GM18520 (cell line): Measurements from ENCODE around the gene ARHGEF4.
"Not testable (repeated sequence)": the region's sequence is repeated elsewhere in the genome, so short reads cannot be mapped to it uniquely, and the experiment has no call there.

Experiments used
- ATAC-seq: cut with Tn5 transposase; IDR thresholded peaks from one replicate; pipeline ENCODE4 v1.9.1; 2021; ENCODE audit not compliant: unreplicated experiment

Gene ARHGEF4

DNA sequence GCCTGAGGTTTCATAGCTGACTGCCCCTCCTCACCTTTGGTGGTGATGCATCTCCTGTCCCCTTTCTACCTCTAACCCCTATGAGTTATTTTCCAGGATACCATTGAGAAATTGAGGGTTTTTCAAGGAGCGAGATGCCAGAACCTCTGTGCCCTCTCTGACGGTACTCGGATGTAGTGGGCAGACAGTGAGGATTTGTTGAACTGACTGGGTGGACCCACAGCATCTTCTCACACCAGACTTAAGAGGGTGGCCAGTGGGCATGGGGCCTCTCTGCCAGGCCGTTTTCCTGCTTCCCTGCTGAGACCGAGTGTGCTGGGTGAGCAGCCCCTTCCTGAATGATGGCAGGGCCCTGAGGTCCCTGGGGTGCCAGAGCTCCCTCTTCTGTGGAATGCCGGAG, 46.3 kb downstream of the ARHGEF4 start:
- ATAC-seq = no peak

DNA sequence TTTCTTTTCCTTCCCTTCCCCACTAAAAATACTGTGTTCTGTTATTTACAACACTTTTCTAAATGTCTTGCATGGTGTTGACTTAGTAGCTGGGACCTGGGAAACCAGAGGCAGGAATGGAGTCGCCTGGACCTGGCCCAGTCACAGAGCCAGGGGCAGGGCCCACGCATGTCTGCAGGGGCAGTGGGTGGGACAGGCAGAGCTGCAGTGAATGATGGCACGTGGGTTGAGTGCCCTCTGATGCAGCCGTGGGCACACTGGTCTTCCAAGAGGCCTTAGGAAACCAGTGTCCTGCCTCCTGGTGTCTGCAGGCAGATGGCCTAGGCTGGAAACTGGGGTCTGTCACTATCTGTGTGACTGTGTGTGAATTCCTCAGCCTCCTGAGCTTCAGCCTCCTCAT, 46.8 kb downstream of the ARHGEF4 start:
- ATAC-seq = no peak

DNA sequence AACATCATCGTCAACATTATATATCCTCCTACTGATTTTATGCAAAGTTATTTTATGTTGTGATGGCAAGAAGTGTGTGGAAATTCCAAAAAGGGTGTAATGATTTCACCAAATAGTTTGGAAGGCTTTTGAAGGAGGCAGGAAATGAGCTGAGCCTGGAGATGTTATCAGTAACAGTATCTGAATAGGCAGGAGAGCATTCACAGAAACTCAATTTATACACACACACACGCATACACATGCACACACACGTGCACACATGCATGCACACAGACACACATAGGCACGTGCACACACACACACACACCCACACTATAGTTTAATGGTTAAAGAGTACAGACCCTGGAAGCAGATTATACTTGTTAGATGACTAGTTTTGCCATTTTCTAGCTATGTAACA, 47.3 kb downstream of the ARHGEF4 start:
- ATAC-seq = no peak

DNA sequence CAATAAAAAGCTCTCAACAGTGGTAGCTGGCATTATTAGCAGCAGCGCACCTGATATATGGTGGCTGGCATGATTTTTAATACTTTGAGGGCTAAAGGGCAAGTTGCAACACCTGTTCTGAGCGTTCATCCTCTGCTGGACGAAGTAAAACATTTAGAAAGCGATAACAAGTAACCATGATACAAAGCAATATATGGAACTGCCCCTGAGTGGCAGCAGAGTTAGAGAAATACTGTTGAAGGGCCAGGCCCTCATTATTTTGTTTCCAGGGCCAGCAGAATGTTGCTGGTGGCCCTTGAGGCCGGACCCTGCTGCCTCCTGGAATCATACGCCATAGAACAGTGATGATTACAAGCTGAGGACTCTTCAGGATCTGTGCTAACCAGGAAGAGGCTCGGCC, 47.8 kb downstream of the ARHGEF4 start:
- ATAC-seq = no peak

DNA sequence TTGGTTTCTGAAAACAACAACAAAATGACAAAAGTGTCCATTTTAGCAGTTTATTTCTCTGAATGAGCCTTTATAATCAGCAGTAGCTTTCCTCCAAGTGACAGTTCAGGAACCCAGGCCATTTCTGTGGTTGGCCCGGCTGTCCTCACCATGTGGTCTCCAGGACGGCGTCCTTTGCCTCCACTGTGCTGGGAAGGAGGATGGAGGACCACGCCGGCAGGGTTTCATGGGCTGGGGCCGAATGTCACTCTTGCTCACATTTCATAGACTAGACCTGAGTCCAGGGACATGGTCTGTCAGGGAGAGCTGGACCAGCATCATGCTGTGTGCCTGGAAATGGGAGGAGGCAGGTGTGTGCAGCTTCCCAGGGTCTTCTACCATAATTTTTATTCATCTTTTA, 50.9 kb downstream of the ARHGEF4 start:
- no peak for ATAC-seq

DNA sequence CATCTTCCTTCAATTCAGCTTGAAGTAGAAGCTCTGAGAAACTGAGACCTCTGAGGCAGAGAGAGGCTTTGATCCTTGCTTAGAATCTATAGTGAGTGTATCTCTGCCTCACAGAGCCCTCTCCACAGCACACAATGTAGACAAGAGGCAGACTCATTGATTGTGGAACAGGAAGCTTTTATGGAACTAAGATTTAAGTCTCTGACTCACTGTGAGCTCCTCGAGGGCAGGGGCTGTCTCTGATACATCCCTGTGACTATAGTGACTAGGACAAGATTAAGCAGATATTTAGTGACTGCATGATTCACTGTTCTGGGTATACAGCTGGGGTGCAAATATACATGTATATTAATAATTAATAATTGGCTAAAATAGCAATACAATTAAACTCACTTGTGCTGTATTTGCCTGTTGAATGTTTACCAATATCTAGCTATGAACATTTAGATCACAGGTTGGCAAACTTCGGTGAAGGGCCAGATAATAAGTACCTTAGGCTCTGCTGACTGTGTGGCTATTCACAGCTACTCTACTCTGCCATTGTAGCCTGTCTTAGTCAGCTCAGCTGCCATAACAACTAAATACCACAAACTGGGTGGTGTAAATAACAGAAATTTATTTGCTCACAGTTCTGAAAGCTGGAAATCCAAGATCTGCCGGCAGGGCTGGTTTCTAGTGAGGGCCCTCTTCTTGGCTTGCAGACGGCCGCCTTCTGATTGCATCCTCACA, 54.4 kb downstream of the ARHGEF4 start:
- no peak for ATAC-seq

DNA sequence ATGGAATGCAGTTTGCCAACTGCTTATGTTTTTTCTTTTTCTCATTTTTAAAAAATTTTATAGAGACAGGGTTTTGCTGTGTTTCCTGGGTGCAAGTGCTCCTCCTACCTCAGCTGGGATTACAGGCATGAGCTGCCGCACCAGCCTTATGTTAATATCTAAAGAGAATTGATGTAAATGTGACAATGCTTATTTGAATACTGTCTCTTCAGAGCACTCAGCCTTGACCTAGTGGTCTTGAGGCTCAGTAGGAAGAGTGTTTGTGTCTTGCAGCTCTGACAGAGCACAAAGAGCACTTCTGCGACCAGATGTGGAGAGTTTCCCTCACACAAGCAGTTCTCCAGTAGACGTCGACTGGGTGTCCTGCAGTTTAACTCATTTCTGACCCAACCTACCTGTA, 55.3 kb downstream of the ARHGEF4 start:
- no peak for ATAC-seq

DNA sequence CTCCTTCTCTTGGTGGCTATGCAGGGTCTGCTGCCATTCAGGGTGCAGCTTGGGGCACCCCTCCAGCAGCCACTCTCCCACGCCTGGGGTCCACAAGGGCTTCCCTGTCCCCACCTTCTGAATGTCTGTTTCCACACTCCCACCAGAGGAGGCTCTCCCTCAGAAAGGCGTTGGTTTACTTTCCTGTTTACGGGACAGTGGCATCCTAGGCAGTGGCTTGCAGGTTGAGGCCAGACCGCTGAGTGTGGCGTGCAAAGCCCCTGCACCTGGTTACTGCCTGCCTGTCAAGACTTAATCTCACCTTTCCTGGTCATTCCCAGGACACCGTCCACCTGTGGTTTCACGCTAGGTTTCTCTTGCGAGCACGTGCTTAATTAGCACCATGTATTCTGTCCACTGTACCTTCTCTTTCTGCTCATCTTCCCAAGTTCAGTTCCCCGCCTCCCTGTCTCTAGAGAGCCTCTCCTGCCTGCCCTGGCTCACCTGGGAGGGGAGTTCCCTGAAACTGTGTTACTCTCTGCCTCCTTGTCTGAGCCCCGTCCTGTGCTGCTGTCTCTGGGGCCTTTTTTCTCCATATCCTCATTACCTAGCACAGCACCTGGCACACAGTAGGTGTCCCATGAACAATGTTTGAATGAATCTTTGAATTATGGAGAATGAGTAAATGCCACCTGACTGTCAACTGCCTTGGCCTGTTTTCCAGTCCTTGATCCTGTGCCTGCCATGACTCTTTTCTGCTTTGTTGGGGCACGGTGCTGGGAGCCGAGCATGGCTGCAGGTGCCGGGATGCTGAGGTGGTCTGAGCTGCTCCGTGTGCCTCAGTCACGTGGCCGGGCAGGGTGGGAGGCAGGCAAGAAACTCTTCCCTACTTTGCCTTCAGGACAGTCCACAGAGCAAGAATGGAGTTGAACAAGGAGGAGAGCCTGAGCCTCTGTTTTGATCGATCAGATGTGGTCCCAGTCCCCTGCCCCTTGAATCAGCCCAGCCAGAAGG, 56.4 kb downstream of the ARHGEF4 start:
- no peak for ATAC-seq

DNA sequence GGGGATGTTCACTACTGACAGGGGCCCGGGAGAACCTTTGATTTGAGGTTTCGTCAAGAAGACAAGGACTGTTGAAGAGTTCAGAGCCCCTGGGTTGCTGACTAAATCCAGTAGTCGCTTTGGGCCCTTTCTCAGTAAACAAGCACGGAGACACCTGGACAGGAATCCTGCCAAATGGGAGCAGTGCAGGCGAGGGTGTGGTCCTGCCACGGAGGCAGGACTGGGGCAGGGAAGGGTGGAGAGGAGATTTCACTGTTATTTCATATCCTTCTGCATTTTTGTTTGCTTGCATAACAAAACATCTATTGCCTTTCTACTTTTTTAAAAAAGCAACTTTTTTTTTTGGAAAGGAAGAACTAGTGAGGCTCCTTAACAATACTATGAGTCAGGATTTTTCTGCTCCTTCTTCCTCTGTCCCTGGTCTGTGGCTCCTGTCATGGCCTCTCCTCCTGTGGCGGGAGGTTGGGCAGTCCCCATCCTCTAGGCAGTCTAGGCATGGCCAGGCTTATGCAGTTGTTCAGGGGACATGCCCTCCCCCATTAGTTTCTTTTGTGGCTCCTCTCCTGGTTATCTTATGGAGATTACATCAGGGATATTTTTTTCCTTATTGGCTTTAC, 57.7 kb downstream of the ARHGEF4 start:
- no peak for ATAC-seq

DNA sequence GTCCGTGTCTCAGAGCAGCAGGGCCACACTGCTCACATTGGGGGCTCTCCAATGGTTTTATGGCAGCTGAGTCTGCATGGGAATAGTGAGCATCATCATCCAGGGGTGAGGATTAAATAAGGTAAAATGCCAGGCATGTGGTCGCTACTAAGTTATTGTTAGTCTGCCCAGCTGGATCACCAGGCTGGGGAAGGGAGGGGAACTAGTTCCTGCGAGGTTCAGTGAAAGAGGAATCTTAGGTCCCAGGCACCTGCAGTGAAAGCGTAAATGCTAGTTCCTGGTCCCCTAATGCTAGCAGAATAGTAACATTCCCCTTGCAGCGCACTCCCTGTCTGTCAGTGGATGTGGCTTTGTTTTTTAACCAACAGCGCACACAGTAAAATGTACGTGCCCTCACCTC, 60.1 kb downstream of the ARHGEF4 start:
- ATAC-seq = no peak

DNA sequence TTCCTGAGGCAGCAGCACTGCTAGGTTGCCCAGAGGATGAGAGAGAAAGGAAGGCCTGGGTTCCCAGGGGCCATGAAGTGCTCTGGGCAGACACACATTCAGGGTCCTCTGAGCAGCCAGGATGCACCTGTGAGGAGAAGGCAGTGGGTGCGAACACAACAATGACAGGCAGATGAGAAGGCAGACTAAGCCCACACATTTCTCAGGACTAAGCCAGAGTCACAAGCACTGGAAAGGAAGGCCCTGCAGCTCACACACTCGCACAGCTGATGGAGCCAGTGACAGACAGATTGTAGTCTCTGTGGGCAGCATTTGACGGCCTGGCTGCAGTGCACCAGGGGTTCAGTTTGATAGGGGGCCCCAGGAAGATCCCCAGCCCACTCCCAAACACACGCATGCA, 61.8 kb downstream of the ARHGEF4 start:
- ATAC-seq = no peak

DNA sequence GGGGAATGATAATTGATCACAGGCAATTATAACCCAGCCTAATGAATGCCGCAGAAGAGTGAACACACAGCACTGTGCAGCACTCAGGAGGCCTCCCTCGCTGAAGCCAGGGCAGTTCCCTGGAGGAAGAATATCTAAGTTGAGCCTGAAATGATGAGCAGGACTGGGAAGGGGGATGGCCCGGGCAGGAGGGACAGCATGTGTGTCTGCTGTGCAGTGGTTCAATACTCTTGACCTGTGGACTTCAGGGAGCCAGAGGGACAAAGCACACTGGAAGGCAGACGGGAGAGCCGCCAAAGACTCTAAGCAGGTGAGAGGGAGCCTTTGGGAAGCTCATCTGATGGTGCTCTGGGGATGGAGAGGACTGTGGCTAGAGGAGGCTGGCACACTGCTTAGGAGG, 62.6 kb downstream of the ARHGEF4 start:
- no peak for ATAC-seq

DNA sequence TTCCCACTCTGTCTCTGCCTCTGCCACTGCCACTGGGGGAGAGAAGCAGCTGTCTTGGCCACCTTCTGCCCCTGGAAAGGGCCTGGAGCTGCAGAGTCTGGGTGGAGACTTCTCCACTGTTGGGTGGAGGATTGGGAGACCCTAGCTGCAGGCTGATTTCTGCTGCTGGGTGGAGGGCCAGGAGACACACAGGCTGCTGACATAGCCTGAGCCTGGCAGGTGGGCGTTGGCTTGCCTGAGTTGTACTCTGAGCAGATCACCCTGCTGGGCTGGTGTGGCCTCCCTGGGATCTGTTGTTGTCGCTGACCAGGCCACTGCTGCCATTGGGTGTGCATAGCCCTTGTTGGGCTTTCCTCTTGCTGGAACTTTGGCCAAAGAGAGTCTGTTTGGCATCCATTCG, 64.3 kb downstream of the ARHGEF4 start:
- ATAC-seq = no peak

DNA sequence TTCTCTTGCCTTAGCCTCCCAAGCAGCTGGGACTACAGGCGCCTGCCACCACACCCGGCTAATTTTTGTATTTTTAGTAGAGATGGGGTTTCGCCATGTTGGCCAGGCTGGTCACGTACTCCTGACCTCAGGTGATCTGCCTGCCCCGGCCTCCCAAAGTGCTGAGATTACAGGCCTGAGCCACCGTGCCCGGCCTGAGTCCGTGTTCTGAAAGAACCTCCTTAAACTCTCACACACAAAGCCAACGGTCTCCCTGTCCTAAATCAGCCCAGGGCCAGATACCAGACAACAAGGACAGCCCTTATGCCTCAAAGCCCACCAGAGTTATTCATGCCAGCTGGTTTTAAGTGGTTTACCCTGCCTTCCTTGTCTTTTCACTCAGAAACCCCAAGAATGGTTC, 64.9 kb downstream of the ARHGEF4 start:
- ATAC-seq = not testable (repeated sequence)

DNA sequence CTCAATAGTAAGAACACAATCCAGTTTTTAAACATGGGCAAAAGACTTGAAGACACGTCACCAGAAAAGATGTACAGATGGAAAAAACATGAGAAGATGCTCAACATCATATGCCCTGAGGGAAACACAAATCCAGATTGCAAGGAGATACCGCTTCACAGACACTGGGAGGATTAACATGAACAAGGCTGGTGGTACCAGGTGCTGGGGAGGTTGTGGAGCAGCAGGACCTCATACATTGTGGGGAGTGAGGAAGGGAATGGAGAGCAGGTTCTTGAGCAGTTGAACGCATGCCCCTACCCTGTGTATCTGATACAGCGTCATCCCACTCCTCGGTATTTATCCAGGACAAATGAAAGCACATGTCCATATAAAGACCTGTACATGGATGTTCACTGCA, 72.1 kb downstream of the ARHGEF4 start:
- ATAC-seq = no peak

DNA sequence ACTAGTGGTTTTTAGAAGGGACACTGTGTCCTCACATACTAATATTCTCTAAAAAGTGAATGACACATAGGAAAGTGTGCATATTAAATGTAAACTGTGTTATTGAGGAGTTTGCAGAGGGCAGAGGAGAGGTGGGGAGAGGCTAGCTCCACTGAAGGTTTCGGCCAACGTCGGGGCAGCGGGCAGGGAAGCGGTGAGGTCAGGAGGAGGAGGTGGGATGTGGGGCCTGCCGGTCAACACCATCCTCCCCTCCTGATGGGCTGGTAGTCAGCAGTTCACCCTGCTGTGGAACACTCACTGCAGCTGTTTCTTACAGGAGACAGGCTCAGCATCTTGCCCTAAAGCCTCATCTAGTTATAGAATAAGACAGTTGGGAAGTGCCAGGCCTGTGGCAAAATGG, 74.2 kb downstream of the ARHGEF4 start:
- no peak for ATAC-seq

DNA sequence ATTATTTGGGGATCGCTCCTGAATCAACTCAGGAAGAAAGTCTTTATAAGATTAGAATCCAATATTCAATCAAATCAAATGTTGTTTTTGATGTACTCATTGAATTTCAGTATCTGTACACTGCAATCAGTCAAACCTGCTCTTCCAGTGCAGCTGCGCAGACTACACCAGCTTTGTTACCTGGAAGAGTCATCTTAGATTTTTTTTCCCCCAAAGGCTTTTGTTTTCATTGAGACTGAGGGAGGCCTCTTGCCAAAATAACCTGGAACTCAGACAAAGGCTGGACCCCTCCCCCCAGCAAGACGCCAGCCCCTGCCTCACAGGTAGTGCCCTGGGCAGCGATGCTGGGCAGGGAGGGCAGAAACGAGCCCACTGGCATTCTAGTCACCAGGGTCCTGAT, 74.8 kb downstream of the ARHGEF4 start:
- ATAC-seq = no peak

DNA sequence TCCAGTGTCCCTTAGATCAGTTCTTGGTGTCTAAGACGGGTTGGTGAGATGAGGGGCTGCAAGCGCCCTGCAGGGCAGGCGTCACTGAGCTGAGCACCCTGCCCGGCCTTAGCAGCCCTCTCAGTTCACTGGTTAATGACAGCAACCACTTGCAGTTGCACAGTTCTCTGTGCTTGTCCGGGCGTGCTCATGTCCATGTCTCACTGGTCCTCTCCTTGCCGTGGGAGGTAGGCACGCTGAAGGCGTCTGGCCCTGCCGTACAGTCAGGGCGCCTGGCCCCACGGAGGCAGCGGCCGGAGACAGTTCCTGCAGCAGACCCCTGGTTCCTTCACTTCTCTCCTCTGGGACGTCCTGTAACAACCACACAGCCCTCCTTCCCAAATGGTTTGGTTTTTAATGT, 75.3 kb downstream of the ARHGEF4 start:
- ATAC-seq = no peak

DNA sequence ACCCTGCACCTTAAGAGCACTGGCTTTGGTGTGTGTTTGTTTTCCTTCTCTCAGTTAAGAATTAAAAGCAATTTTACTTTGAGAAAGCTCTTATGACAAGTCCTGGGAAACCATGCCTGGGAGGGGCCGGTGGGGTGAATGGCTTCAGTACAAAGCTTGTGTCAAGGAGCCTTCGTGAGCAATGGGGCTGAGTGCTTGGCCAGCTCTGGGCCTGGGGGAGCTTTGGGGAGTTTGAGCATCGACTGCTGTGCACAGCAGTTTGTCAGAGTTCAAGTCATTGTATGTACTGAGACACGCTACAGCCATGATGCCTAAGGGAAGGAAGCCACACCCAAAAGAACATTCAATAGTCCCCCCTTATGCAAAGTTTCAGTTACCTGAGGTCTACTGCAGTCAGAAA, 75.8 kb downstream of the ARHGEF4 start:
- ATAC-seq = no peak

DNA sequence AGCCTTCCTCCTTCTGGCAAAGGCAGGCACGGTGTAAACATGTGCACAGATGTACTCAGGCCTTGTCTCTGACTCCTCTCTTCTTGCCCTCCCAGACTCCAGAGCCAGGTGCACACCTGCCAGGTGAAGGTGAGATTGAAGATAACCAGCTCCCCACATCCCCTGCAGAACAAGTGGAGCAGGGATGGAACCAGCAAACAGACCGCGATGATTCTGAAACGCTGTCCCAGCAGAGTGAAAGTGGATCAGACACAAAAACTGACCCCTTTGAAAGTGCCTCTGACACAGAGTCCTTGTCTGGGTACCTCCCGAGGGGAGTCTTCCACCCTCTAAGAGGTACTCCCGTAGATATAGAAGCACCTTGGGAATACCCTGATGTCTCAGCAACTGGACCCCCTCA, 77.2 kb downstream of the ARHGEF4 start:
- no peak for ATAC-seq

DNA sequence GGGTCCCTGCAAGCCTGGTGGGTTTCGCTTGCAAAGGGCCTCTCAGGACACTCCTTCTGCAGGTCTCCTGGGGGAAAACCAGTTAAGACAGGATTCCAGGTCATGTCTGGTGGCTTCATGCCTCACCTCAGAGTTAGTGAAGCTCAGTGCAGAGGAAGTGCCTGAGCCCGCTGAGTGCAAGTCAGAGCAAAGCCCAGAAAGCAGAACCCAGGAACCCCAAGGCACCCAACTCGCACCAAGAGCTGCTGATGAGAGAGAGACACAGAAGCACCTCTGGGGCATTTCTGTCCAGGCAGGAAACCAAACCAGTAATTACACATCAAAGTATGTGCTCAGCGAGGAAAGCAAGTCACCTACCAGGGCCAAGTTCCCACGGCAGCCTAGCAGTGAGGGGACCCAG, 78.4 kb downstream of the ARHGEF4 start:
- no peak for ATAC-seq
